ENCODE measurements around the gene SLC7A7.
"Not testable (repeated sequence)": the region's sequence is repeated elsewhere in the genome, so short reads cannot be mapped to it uniquely, and the experiment has no call there.

The SLC7A7 gene

GRCh38 chr14:22838631-22839041 is 23.4 kb upstream of the SLC7A7 start:
- no peak for TF ChIP-seq POLR2A (IDR thresholded peaks at IDR 0.05; ENCODE audit: low read depth, low read length)
- DNase-seq (ENCODE audit: insufficient read length, low spot score) (no peak), FAIRE-seq (no peak)

- no peak for TF ChIP-seq POLR2A (IDR thresholded peaks at IDR 0.05; ENCODE audit: low read depth, low read length)
- DNase-seq (ENCODE audit: insufficient read length, low spot score) = no peak
- FAIRE-seq = no peak
These were observed 22.7 kb upstream of the SLC7A7 start for GRCh38 chr14:22837750-22838538.

DNA sequence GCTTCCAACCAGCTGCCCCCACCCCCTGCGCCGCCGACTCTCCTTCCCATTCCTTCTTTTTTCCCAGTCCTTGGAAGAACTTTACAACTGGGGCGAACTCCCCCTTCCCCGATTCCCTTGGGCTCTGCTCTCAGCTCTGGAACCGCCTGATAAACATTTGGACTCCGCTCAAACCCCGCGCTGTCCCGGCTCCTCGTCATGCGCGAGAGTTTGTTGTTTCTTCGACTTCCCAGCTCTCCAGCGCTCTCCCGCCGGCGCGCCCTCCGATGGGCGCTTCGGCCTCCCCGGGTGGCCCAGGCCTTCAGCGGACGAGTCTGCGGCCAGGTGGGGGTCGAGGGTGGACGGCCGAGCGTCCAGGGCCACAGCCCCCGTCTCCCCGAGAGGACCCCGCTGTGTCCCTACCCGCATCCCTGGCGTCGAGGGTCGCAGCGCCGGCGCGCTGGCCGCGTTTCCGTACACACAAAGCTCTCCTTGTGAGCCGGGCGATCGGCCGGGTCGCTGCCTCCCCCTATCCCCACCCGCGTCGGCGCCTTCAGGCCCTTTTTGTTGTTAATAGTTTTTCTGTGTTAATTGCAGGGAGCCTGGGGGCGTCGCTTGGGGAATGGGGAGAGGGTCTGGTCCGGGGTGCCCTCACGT is 22.0 kb upstream of the SLC7A7 start:
- TF ChIP-seq POLR2A (IDR thresholded peaks at IDR 0.05; ENCODE audit: low read depth, low read length) = 0 out of 2 replicates have a peak, but pooled peaks have one; percentile 9
- DNase-seq (ENCODE audit: insufficient read length, low spot score) (no peak), FAIRE-seq (no peak)

DNA sequence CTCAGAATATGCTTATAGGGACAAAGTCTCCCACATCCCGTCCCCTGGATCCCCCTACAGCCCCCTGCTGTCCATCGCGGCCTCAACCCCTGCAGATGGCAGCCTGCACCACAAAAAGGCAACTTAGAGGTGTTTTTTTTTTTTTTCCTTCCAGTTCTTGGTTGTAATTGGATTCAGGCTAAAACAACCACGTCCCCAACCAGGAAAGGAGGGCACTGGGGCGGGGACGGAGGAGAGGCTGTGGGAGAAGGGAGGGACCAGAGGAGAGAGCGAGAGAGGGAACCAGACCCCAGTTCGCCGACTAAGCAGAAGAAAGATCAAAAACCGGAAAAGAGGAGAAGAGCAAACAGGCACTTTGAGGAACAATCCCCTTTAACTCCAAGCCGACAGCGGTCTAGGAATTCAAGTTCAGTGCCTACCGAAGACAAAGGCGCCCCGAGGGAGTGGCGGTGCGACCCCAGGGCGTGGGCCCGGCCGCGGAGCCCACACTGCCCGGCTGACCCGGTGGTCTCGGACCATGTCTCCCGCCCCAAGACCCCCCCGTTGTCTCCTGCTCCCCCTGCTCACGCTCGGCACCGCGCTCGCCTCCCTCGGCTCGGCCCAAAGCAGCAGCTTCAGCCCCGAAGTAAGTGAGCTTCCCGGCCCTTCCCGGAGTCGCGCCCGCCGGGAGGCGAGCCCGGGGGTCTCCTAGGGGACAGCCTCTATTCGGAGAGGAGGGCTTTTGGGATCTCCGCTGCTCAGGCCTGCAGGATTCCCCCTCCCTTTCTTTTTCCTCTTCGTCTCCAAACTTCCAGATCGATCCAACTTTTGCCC is 21.3 kb upstream of the SLC7A7 start, which contains the start of gene MMP14:
Gene MMP14 (plus strand): TSS at position 285 of the 813 bp plus-strand sequence. CDS start 233 bp downstream, at position 518.
- DNase-seq (ENCODE audit: insufficient read length, low spot score) = no peak
- no peak for FAIRE-seq
- TF ChIP-seq POLR2A (IDR thresholded peaks at IDR 0.05; ENCODE audit: low read depth, low read length) = 0 out of 2 replicates have a peak, but pooled peaks have one; percentile 27

GRCh38 chr14:22835505-22835904 is 20.3 kb upstream of the SLC7A7 start:
- DNase-seq (ENCODE audit: insufficient read length, low spot score) (no peak), FAIRE-seq (no peak)
- TF ChIP-seq POLR2A (IDR thresholded peaks at IDR 0.05; ENCODE audit: low read depth, low read length) = no peak

GRCh38 chr14:22830443-22831010 is 15.3 kb upstream of the SLC7A7 start:
- DNase-seq (ENCODE audit: insufficient read length, low spot score) (no peak), FAIRE-seq (no peak)
- TF ChIP-seq POLR2A (IDR thresholded peaks at IDR 0.05; ENCODE audit: low read depth, low read length) = no peak

DNA sequence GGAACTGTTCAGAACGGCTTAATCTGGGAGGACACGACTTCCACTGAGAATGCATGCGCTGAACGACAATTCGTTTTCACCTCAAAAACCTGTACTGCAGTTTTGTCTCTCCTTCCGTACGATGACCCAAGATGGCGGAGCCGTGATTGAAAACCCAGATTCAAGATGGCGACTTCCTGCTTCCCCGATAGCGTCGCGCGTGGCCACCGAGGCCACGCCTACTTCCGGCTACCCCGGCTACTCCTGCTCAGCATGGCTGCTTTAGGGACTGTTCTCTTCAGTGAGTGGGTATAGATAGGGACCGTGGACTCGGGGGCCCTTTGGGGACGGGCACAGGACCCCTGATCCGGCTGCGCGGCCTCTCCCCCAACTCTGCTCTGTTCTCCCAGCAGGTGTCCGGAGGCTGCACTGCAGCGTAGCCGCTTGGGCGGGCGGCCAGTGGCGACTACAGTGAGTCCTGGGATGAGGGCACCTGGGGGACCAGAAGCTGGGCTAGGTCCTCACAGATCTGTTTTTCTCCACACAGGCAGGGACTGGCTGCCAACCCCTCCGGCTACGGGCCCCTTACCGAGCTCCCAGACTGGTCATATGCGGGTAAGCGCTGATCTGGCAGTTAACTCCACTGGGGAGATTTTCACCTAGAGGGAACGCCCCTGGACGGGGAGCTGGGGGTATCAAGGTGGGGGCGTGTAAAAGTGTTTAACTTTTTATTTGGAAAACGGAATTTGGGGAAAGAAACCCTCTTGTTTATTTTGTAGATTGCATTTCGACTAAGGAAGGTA is 14.6 kb upstream of the SLC7A7 start, which contains the start of gene MRPL52:
Gene MRPL52 (plus strand): TSS at position 227 of the 782 bp plus-strand sequence. CDS start 26 bp downstream, at position 253.
- FAIRE-seq (no peak), DNase-seq (ENCODE audit: insufficient read length, low spot score) (no peak)
- no peak; the same call in 1 of the 2 replicates for TF ChIP-seq POLR2A (IDR thresholded peaks at IDR 0.05; ENCODE audit: low read depth, low read length)

DNA sequence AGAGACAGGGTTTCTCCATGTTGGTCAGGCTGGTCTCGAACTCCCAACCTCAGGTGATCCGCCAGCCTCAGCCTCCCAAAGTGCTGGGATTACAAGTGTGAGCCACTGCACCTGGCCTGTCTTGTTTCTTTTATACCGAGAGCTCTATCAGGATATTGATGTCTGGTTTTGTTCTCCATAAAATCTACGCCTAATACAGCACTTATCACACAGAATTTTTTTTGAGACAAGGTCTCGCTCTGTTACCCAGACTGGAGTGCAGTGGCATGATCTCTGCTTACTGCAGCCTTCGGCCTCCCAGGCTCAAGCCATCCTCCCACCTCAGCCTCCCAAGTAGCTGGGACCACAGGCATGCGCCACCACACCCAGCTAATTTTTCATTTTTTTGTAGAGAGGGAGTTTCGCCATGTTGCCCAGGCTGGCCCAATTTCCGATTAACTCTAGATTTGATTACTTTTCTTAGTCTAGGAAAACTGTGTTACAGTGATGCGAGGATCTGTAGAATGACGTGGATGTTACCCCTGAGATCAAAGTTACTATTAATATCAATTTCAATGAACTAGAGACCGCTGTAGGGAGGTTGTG is 13.9 kb upstream of the SLC7A7 start:
- FAIRE-seq; DNase-seq (ENCODE audit: insufficient read length, low spot score): not testable (repeated sequence)

- peak; percentile 83 for FAIRE-seq
- TF ChIP-seq POLR2A (IDR thresholded peaks at IDR 0.05; ENCODE audit: low read depth, low read length) = no peak
- peak; percentile 48 for DNase-seq (ENCODE audit: insufficient read length, low spot score)
These were observed 9.6 kb upstream of the SLC7A7 start for GRCh38 chr14:22824711-22825359.

DNA sequence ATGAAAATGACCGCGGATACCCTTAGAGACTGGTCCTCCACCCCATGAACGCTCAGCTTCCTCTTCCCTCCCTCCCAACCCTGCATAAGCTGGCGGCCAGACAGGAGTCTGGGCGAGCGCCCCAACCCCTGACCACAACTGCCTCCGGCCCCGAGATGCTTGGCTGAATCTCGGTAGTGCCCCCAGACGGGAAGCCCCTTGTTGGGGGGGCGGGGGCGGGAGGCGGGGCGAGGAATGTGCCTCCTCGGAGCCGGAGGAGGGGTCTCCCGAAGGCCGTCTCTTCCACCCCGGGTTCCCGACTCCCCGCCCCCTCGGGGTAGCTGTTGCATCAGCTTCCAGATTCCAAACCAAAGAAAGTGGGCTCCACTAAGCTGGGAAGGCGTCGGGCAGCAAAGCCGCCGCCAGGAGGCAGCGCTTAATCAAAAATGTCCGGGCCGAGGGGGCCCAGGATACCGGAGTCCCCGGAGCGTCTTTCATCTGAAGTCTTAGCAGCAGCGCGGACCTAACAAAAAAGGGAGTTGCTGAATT is 7.4 kb upstream of the SLC7A7 start:
- FAIRE-seq (no peak), DNase-seq (ENCODE audit: insufficient read length, low spot score) (peak; percentile 48)
- no peak for TF ChIP-seq POLR2A (IDR thresholded peaks at IDR 0.05; ENCODE audit: low read depth, low read length)

DNA sequence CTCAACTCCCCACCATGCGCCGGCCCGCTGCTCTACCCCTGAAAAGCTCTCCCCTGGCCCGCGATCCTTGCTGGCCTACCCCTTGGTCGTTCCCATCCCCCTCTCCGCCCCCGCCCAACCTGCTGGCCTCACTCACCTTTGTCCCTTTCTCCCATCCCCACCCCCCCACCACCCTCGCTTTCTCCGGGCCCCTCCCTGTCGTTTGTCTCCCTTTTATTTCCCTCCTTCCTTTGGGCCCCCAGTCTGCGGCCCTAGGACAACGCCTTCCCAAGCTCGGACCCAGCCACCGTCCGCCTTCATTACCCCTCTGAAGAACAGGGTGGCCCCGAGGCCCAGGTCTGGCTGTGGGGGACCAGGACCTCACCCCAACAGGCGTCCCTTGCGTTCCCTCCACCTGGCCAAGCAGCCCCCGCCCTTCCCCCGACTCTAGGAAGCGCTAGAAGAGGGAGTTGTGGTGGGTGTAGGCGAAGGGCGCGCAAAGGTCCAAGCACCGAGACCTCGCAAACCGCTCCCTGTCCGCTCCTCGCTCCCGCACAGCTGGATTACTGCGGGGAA is 6.9 kb upstream of the SLC7A7 start:
- DNase-seq (ENCODE audit: insufficient read length, low spot score) (no peak), FAIRE-seq (no peak)
- no peak for TF ChIP-seq POLR2A (IDR thresholded peaks at IDR 0.05; ENCODE audit: low read depth, low read length)

Measured in H54 (cell line).